OCI-LY1 (cell line): Measurements from ENCODE around the gene PKN1.
"Not testable (repeated sequence)": the region's sequence is repeated elsewhere in the genome, so short reads cannot be mapped to it uniquely, and the experiment has no call there.

Experiments used
- H2AFZ ChIP-seq: fragments of 200-600 bp; sonication (generic), shearing (Covaris generic); 2 replicates; pipeline ENCODE4 v1.6.0; 2014; ENCODE audit warnings: antibody characterized with exemption, mild to moderate bottlenecking, low read length
- H3F3A ChIP-seq: fragments of 200-600 bp; sonication (generic), shearing (Covaris generic); 2 replicates; pipeline ENCODE4 v1.6.0; 2014; ENCODE audit warnings: mild to moderate bottlenecking, antibody characterized with exemption, low read length, moderate library complexity; ENCODE audit not compliant: insufficient read depth
- H3K27ac ChIP-seq: fragments of 200-600 bp; sonication (generic); 2 replicates; pipeline ENCODE4 v1.5.1; 2014; ENCODE audit warnings: low read length, mixed run types, mild to moderate bottlenecking, low read depth; ENCODE audit not compliant: poor library complexity, severe bottlenecking
- H3K27me3 ChIP-seq: fragments of 200-600 bp; sonication (generic); 2 replicates; pipeline ENCODE4 v1.6.0; 2014; ENCODE audit warnings: antibody characterized with exemption, mild to moderate bottlenecking, low read length, moderate library complexity; ENCODE audit not compliant: insufficient read depth
- H3K36me3 ChIP-seq: fragments of 200-600 bp; sonication (generic); 2 replicates; pipeline ENCODE4 v1.6.1; 2014; ENCODE audit warnings: mild to moderate bottlenecking, antibody characterized with exemption, low read length, moderate library complexity, mixed read lengths; ENCODE audit not compliant: insufficient read depth
- H3K4me1 ChIP-seq: fragments of 200-600 bp; sonication (generic); 2 replicates; pipeline ENCODE4 v1.5.1; 2014; ENCODE audit warnings: mild to moderate bottlenecking, low read length, moderate library complexity; ENCODE audit not compliant: insufficient read depth, severe bottlenecking
- H3K4me2 ChIP-seq: fragments of 200-600 bp; sonication (generic), shearing (Covaris generic); 2 replicates; pipeline ENCODE4 v1.6.1; 2014; ENCODE audit warnings: low read length
- H3K4me3 ChIP-seq: fragments of 200-600 bp; sonication (generic); 2 replicates; pipeline ENCODE4 v1.5.1; 2014; ENCODE audit warnings: low read length, low read depth, mild to moderate bottlenecking, mixed read lengths; ENCODE audit not compliant: poor library complexity, severe bottlenecking
- H3K79me2 ChIP-seq: fragments of 200-600 bp; shearing (Covaris generic); 2 replicates; pipeline ENCODE4 v1.6.1; 2016; ENCODE audit warnings: mixed run types, low read length, mixed read lengths; ENCODE audit not compliant: insufficient read depth
- H3K9ac ChIP-seq: fragments of 200-600 bp; sonication (generic), shearing (Covaris generic); 2 replicates; pipeline ENCODE4 v1.6.1; 2014; ENCODE audit warnings: mild to moderate bottlenecking, low read length, mixed read lengths
- H3K9me2 ChIP-seq: fragments of 200-600 bp; sonication (generic), shearing (Covaris generic); 2 replicates; pipeline ENCODE4 v1.6.1; 2014; ENCODE audit warnings: low read depth, mild to moderate bottlenecking, low read length, mixed read lengths
- H3K9me3 ChIP-seq: fragments of 200-600 bp; shearing (Covaris generic); 2 replicates; pipeline ENCODE4 v1.6.1; 2014; ENCODE audit warnings: low read length, mixed read lengths
- H4K20me1 ChIP-seq: fragments of 200-600 bp; sonication (generic), shearing (Covaris generic); 2 replicates; pipeline ENCODE4 v1.6.0; 2016; ENCODE audit warnings: mild to moderate bottlenecking, low read length; ENCODE audit not compliant: insufficient read depth
- CTCF ChIP-seq: fragments of 200-600 bp; sonication (generic), shearing (Covaris generic); IDR thresholded peaks from 2 replicates; pipeline ENCODE4 v1.5.1; 2017; ENCODE audit warnings: mild to moderate bottlenecking, antibody characterized with exemption, low read length, moderate library complexity, mixed read lengths
- EZH2 ChIP-seq: fragments of 200-600 bp; sonication (generic), shearing (Covaris generic); IDR thresholded peaks from 2 replicates; pipeline ENCODE4 v1.8.0; 2017; ENCODE audit warnings: borderline replicate concordance, mixed run types, mild to moderate bottlenecking, antibody characterized with exemption, low read length, moderate library complexity, mixed read lengths

The PKN1 gene

GRCh38 chr19:14460935-14461334, 27.8 kb downstream of the PKN1 start:
- no peak overlapping the region for H3K4me3 ChIP-seq
- H3K36me3 ChIP-seq: peaks cover 70% of the 10 kb centered on the region
- no peaks in the 10 kb centered on the region for H4K20me1 ChIP-seq
- H3K9me3 ChIP-seq: no peaks in the 10 kb centered on the region
- no peaks in the 10 kb centered on the region for H3K79me2 ChIP-seq
- no peaks in the 10 kb centered on the region for H3K27me3 ChIP-seq
- H2AFZ ChIP-seq: no peak overlapping the region
- no peaks in the 10 kb centered on the region for H3K4me1 ChIP-seq
- no peak overlapping the region for H3K4me2 ChIP-seq
- no peak overlapping the region for H3K27ac ChIP-seq
- TF ChIP-seq CTCF: no peak
- TF ChIP-seq EZH2: no peak
- no peaks in the 10 kb centered on the region for H3K9me2 ChIP-seq
- no peak overlapping the region for H3K9ac ChIP-seq
- no peaks in the 10 kb centered on the region for H3F3A ChIP-seq

- H3K79me2 ChIP-seq, H3K9ac ChIP-seq, H3K4me1 ChIP-seq, H3K9me2 ChIP-seq, H2AFZ ChIP-seq, H3K9me3 ChIP-seq, H4K20me1 ChIP-seq, H3K27me3 ChIP-seq, H3K4me2 ChIP-seq, H3K27ac ChIP-seq, H3F3A ChIP-seq, H3K4me3 ChIP-seq: not testable (repeated sequence)
- H3K36me3 ChIP-seq: peaks cover 67% of the 10 kb centered on the region
These were observed 29.3 kb downstream of the PKN1 start for GRCh38 chr19:14462401-14462800.

- no peaks in the 10 kb centered on the region for H3K9me2 ChIP-seq
These were observed 30.6 kb downstream of the PKN1 start for GRCh38 chr19:14463747-14464146.

More at GRCh38 chr19:14463747-14464146, 30.6 kb downstream of the PKN1 start:
- no peaks in the 10 kb centered on the region for H3K79me2 ChIP-seq
- peaks cover 70% of the 10 kb centered on the region for H3K36me3 ChIP-seq
- H3K4me1 ChIP-seq: no peaks in the 10 kb centered on the region
- H3F3A ChIP-seq: no peaks in the 10 kb centered on the region
- no peak for TF ChIP-seq CTCF
- no peak for TF ChIP-seq EZH2
- no peak overlapping the region for H3K4me2 ChIP-seq
- no peak overlapping the region for H3K4me3 ChIP-seq
- H4K20me1 ChIP-seq: no peaks in the 10 kb centered on the region
- H3K9me3 ChIP-seq: no peaks in the 10 kb centered on the region
- H2AFZ ChIP-seq: no peak overlapping the region
- H3K27ac ChIP-seq: no peak overlapping the region
- H3K9ac ChIP-seq: no peak overlapping the region
- no peaks in the 10 kb centered on the region for H3K27me3 ChIP-seq
